Neural progenitor cell (in vitro differentiated cells): ENCODE results near the gene SLC23A2.

ENCODE experiments used
- EZH2 ChIP-seq: fragments of 200-600 bp; sonication (generic); IDR thresholded peaks from 2 replicates; pipeline ENCODE4 v1.6.1; 2017; ENCODE audit warnings: antibody characterized with exemption, mild to moderate bottlenecking, moderate library complexity
- EZH2phosphoT487 ChIP-seq: fragments of 200-600 bp; sonication (generic); IDR thresholded peaks from 2 replicates; pipeline ENCODE4 v1.6.1; 2017; ENCODE audit warnings: antibody characterized with exemption
- TF ChIP-seq, protein P1 (sequence below): fragments of 200-600 bp; sonication (generic); IDR thresholded peaks from 2 replicates; pipeline ENCODE4 v1.5.1; 2017; ENCODE audit warnings: antibody characterized with exemption, mild to moderate bottlenecking

- TF ChIP-seq, protein P1, sequence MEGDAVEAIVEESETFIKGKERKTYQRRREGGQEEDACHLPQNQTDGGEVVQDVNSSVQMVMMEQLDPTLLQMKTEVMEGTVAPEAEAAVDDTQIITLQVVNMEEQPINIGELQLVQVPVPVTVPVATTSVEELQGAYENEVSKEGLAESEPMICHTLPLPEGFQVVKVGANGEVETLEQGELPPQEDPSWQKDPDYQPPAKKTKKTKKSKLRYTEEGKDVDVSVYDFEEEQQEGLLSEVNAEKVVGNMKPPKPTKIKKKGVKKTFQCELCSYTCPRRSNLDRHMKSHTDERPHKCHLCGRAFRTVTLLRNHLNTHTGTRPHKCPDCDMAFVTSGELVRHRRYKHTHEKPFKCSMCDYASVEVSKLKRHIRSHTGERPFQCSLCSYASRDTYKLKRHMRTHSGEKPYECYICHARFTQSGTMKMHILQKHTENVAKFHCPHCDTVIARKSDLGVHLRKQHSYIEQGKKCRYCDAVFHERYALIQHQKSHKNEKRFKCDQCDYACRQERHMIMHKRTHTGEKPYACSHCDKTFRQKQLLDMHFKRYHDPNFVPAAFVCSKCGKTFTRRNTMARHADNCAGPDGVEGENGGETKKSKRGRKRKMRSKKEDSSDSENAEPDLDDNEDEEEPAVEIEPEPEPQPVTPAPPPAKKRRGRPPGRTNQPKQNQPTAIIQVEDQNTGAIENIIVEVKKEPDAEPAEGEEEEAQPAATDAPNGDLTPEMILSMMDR = no peak
- no peak for TF ChIP-seq EZH2phosphoT487
- TF ChIP-seq EZH2 = no peak
Observed at GRCh38 chr20:5003626-5004025, 2.3 kb upstream of the SLC23A2 start.
